GM18498 (cell line): ENCODE results near the gene ASCC1.
"Not testable (repeated sequence)": the region's sequence is repeated elsewhere in the genome, so short reads cannot be mapped to it uniquely, and the experiment has no call there.

Source experiments
- ATAC-seq: cut with Tn5 transposase; IDR thresholded peaks from one replicate; pipeline ENCODE4 v1.9.1; 2021; ENCODE audit warnings: mild to moderate bottlenecking, moderate library complexity; ENCODE audit not compliant: unreplicated experiment

ASCC1 gene

DNA sequence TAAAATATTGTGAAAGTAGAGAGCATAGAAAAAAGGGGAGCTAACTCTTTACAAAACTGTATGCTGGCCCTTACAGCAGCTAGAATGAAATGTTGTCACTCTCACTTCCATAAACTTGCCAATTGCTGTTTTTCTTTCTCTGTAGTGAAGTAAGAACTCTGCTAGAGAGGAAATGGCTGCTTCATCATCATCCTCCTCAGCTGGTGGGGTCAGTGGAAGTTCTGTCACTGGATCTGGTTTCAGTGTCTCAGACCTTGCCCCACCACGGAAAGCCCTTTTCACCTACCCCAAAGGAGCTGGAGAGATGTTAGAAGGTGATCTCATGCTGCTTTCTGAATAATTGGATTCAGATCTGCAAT, 7.6 kb upstream of the ASCC1 start:
- no peak for ATAC-seq

DNA sequence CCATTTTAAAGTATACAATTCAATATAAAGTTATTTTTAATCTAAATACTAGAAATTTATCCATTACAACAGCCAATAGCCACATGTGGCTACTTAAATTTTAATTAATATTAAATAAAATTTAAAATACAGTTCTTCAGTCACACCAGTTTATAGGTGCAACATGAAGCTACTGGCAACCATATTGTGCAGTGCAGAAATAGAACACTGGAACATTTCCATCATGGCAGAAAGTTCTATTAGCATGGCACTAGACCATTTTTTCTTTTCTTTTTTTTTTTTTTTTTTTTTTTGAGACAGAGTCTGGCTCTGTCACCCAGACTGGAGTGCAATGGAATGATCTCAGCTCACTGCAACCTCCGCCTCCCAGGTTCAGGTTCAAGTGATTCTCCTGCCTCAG, 5.2 kb upstream of the ASCC1 start:
- ATAC-seq: no peak

- ATAC-seq: no peak
Measured at GRCh38 chr10:72220637-72221036, 4.6 kb upstream of the ASCC1 start.

GRCh38 chr10:72219235-72219814, 3.2 kb upstream of the ASCC1 start:
- no peak for ATAC-seq

- no peak for ATAC-seq
Measured at GRCh38 chr10:72218726-72219125, 2.6 kb upstream of the ASCC1 start.

GRCh38 chr10:72218325-72218724, 2.2 kb upstream of the ASCC1 start:
- no peak for ATAC-seq

DNA sequence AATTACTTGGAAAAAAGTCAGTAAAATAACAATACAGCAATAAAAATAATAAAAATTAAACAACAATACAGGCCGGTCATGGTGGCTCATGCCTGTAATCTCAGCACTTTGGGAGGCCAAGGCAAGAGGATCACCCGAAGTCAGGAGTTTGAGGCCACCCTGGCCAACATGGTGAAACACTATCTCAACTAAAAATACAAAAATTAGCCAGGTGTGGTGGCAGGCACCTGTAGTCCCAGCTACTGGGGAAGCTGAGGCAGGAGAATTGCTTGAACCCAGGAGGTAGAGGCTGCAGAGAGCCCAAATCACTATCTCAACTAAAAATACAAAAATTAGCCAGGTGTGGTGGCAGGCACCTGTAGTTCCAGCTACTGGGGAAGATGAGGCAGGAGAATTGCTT, 4.2 kb downstream of the ASCC1 start:
- ATAC-seq: not testable (repeated sequence)

- not testable (repeated sequence) for ATAC-seq
Measured at GRCh38 chr10:72211381-72211780, 4.7 kb downstream of the ASCC1 start.

GRCh38 chr10:72208526-72208925, 7.5 kb downstream of the ASCC1 start:
- not testable (repeated sequence) for ATAC-seq

- ATAC-seq: no peak
Measured at GRCh38 chr10:72206511-72207229, 9.4 kb downstream of the ASCC1 start.

DNA sequence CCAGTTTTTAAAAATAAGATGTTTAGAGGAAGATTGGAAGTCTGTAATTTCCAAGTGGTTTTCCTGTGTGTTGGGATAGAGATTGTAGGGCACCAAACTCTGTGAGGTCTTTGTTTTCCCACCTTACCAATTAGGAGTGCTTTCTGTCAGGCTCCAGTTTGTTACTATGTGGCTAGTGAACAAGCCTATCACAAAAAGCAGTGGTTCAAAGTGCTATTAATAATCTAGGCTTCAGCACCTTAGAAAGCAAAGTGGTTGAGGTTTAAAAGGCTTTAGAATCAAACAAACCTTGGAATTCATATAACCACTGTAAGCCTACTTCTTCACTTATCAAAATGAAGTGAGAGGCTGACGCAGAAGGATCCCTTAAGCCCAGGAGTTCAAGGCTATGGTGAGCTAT, 11.4 kb downstream of the ASCC1 start:
- no peak for ATAC-seq

GRCh38 chr10:72204296-72204695, 11.8 kb downstream of the ASCC1 start:
- no peak for ATAC-seq

GRCh38 chr10:72201293-72201692, 14.8 kb downstream of the ASCC1 start:
- ATAC-seq: no peak

DNA sequence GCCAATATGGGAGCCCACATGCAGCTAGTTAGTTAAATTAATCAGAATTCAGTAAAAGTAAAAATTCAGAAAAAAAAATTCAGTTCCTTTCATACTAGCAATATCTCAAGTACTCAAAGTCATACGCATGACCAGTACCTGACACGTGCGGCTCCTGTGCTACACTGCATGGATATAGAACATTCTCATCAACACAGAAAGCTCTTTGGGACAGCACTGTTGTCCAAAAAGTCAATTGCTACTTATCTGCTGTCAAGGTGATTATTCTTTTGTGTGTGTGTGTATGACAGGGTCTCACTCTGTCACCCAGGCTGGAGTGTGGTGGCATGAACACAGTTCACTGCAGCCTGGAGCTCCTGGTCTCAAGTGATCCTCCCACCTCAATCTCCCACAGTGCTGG, 15.2 kb downstream of the ASCC1 start:
- ATAC-seq: no peak

- ATAC-seq: no peak
Measured at GRCh38 chr10:72194949-72195348, 21.1 kb downstream of the ASCC1 start.

DNA sequence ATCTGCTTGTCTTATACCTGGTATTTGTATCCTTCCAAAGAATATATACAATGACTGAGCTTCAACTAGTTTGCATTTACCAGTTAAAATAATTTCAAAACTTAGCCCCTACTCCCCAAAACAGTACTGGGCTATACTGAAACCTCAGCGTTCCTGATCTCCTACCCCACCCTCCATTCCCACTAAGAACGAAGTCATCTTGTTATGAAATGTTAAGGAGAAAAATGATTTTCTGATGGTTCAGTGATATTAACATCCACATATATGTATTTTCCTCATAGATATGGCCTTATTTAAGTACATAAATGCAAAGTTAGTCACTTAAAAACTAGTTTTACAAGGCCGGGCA, 29.1 kb downstream of the ASCC1 start:
- ATAC-seq: no peak

DNA sequence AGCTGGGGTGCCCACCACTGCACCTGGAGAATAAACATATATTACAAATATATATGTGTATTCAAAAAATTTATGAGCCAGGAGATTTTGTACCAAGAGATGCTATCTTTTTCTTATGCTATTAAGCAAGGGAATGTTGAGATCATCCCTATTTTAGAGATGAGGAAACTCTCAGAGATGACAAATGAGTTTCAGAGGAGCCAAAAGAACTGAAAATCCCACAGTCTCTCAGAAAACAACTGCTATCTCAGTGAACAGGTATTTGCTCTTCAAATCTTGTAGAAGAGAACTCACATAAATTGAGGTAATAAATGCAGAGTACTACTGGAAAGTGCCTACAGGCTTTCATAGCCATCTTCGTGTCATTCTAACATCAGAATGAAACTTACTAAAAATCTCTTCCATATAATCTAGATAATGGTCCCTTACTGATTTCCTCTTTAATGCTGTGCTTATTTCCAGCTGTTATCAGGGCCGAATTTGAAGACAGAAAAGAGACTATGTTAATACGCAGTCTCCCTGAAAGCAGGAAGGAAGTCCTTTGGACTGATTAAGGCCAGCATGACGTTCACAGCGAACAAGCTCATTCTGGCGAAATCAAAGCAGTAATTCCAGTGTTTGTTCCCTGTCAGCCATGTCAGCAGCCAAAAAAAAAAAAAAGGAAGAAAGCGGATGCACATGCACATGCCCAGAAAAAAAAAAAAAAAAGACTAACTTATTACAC, 29.7 kb downstream of the ASCC1 start:
- no peak for ATAC-seq

GRCh38 chr10:72184156-72184555, 31.9 kb downstream of the ASCC1 start:
- ATAC-seq: no peak

GRCh38 chr10:72177454-72177853, 38.6 kb downstream of the ASCC1 start:
- ATAC-seq: no peak

DNA sequence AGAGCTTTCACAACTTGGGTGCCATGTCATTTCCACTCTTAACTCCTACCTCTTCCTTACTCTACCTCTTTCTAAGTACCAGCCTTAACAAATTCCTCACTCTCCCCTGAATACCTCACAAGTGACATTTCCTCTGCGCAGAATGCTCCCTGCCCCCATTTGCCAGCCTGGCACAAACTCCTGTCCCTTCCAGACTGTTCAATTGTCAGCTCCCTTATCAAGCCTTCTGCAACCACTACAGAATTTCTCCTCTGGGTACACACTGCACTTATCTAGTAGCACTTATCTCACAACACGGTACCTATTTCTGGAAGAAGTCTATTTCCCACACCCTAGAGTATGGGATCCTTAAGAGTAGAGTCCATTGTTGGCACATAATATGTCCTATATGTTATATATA, 39.4 kb downstream of the ASCC1 start:
- no peak for ATAC-seq

DNA sequence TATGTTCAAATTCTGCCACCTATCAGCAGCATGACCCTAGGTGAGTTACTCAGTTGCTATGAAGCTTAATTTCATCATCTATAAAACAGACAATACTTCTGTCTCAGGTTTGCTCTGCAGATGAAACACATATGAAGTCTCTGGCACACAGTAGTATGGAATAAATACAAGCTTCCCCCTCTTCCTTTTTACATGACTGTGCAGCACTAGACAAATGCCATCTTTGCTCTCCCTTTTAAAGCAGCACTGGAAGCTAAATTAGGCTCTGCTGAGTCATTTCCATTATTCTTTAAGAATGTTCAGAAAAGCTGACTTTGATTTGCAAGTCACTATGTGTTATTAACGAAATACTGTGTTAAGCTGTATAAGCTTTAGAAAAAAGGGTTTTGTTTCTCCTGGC, 40.9 kb downstream of the ASCC1 start:
- ATAC-seq: no peak

DNA sequence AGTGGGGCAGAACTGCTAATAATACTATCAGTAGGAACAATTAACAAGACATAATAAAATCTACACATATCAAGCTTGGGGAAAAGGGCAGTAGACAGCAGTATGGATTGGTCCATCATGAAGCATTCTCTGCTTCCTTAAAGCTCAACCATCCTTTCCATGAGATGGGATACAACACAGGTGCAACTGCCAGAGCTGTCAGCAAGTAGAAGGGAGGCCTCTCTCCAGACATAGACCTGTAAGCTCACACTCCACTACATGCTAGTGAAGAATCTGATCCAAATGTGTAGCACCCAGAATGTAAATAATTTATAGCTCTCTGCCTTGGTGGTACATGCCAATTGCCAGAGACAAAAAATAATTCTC, 41.8 kb downstream of the ASCC1 start:
- no peak for ATAC-seq
